TTC549 (cell line): ENCODE data around the gene ZBTB44.
"Not testable (repeated sequence)": the region's sequence is repeated elsewhere in the genome, so short reads cannot be mapped to it uniquely, and the experiment has no call there.

Experiments used
- FAIRE-seq: peaks from 2 replicates; lab custom pipeline; 2012; peaks lifted over from hg19 to GRCh38; lab: Jason Lieb, UNC

ZBTB44 gene

GRCh38 chr11:130312046-130312445, 2.7 kb downstream of the ZBTB44 start:
- FAIRE-seq: no peak

GRCh38 chr11:130310622-130311021, 4.1 kb downstream of the ZBTB44 start:
- no peak for FAIRE-seq

GRCh38 chr11:130308886-130309285, 5.8 kb downstream of the ZBTB44 start:
- no peak for FAIRE-seq

- FAIRE-seq: no peak
Observed at GRCh38 chr11:130308059-130308458, 6.7 kb downstream of the ZBTB44 start.

- FAIRE-seq: no peak
Observed at GRCh38 chr11:130304651-130305050, 10.1 kb downstream of the ZBTB44 start.

- no peak for FAIRE-seq
Observed at GRCh38 chr11:130301002-130301401, 13.7 kb downstream of the ZBTB44 start.

GRCh38 chr11:130300567-130300966, 14.2 kb downstream of the ZBTB44 start:
- FAIRE-seq: no peak

GRCh38 chr11:130299978-130300377, 14.7 kb downstream of the ZBTB44 start:
- no peak for FAIRE-seq

GRCh38 chr11:130295657-130296056, 19.1 kb downstream of the ZBTB44 start:
- no peak for FAIRE-seq

- no peak for FAIRE-seq
Observed at GRCh38 chr11:130282111-130282510, 32.6 kb downstream of the ZBTB44 start.

- not testable (repeated sequence) for FAIRE-seq
Observed at GRCh38 chr11:130281341-130281740, 33.4 kb downstream of the ZBTB44 start.

- no peak for FAIRE-seq
Observed at GRCh38 chr11:130279989-130280388, 34.7 kb downstream of the ZBTB44 start.

GRCh38 chr11:130278745-130279144, 36.0 kb downstream of the ZBTB44 start:
- no peak for FAIRE-seq

GRCh38 chr11:130278151-130278550, 36.6 kb downstream of the ZBTB44 start:
- no peak for FAIRE-seq

- no peak for FAIRE-seq
Observed at GRCh38 chr11:130272336-130272735, 42.4 kb downstream of the ZBTB44 start.

GRCh38 chr11:130269326-130269943, 45.3 kb downstream of the ZBTB44 start:
- no peak for FAIRE-seq

- FAIRE-seq: no peak
Observed at GRCh38 chr11:130263351-130263750, 51.4 kb downstream of the ZBTB44 start.

GRCh38 chr11:130262424-130262823, 52.3 kb downstream of the ZBTB44 start:
- FAIRE-seq: no peak

GRCh38 chr11:130261571-130261970, 53.1 kb downstream of the ZBTB44 start:
- no peak for FAIRE-seq

- FAIRE-seq: no peak
Observed at GRCh38 chr11:130260742-130261141, 54.0 kb downstream of the ZBTB44 start.

GRCh38 chr11:130260080-130260627, 54.6 kb downstream of the ZBTB44 start:
- no peak for FAIRE-seq

- not testable (repeated sequence) for FAIRE-seq
Observed at GRCh38 chr11:130251763-130252162, 63.0 kb downstream of the ZBTB44 start.

- not testable (repeated sequence) for FAIRE-seq
Observed at GRCh38 chr11:130249929-130250328, 64.8 kb downstream of the ZBTB44 start.

GRCh38 chr11:130249371-130249770, 65.3 kb downstream of the ZBTB44 start:
- no peak for FAIRE-seq
